Gastroesophageal sphincter (tissue), 4 donors: ENCODE data around the gene FYCO1. TPM values are rescaled to one million over a fixed set of nuclear protein-coding genes. Genes with fewer than 3 reads are reported as not detected.

ENCODE experiments used
- ATAC-seq: fragments of 150-250 bp; one replicate; pipeline ENCODE4 v1.9.1; 2016; ENCODE audit warnings: mild to moderate bottlenecking, moderate library complexity
- H3K27ac ChIP-seq, 4 donors: fragments of 200-600 bp; sonication (generic) in 3 of 4; 1 replicate in 3 of 4; 2 replicates in 1 of 4; pipeline ENCODE4 v1.5.1; 2016 to 2019
- H3K27me3 ChIP-seq: fragments of 200-600 bp; sonication (generic); one replicate; pipeline ENCODE4 v1.5.1; 2019
- H3K36me3 ChIP-seq, 2 donors: fragments of 200-600 bp; sonication (generic); one replicate each; pipeline ENCODE4 v1.5.1; 2019; ENCODE audit warnings: control low read depth in 1 of 2
- H3K4me1 ChIP-seq, 3 donors: fragments of 200-600 bp; sonication (generic); 1 replicate in 2 of 3; 2 replicates in 1 of 3; pipeline ENCODE4 v1.5.1; 2016 to 2019; ENCODE audit warnings: control low read depth in 2 of 3
- H3K4me3 ChIP-seq, 2 donors: fragments of 200-600 bp; sonication (generic); one replicate each; pipeline ENCODE4 v1.5.1; 2019; ENCODE audit warnings: mild to moderate bottlenecking in 1 of 2, moderate library complexity in 1 of 2
- H3K9me3 ChIP-seq, 3 donors: fragments of 200-600 bp; sonication (generic); one replicate each; pipeline ENCODE4 v1.5.1; 2017 to 2019; ENCODE audit warnings: control low read depth in 2 of 3
- EP300 ChIP-seq: sonication (generic); formaldehyde crosslinking; IDR thresholded peaks from one replicate; pipeline ENCODE4 v1.6.1; 2017; ENCODE audit warnings: antibody characterized with exemption, mild to moderate bottlenecking
- POLR2A ChIP-seq, 2 donors: fragments of 450-650 bp; IDR thresholded peaks; one replicate each; pipeline ENCODE4 v1.6.1; 2017; ENCODE audit warnings: antibody characterized with exemption in 2 of 2, mild to moderate bottlenecking in 2 of 2, moderate library complexity in 1 of 2
- POLR2AphosphoS5 ChIP-seq: sonication (generic); formaldehyde crosslinking; IDR thresholded peaks from one replicate; pipeline ENCODE4 v1.6.1; 2017; ENCODE audit warnings: antibody characterized with exemption
- WGBS, 2 donors: methylation state at CpG; one replicate each; pipeline ENCODE4 v1.1.5; 2018; ENCODE audit warnings: low coverage in 1 of 2; 5-methylcytosine and 5-hydroxymethylcytosine counted together
- total RNA-seq, 4 donors: library from RNA; depleted of rRNA; stranded (reverse); fragments of >200 nt; gene quantifications; one replicate each; pipeline ENCODE4 v1.1.0, GENCODE V29; 2016
- TF ChIP-seq, protein P1 (sequence below), 4 experiments: fragments of 200-600 bp in 2 of 4; fragments of 450-650 bp in 2 of 4; sonication (generic) in 1 of 4; IDR thresholded peaks; one replicate each; pipeline ENCODE4 v1.5.1; 2017 to 2019; ENCODE audit warnings: antibody characterized with exemption in 4 of 4, mild to moderate bottlenecking in 2 of 4, moderate library complexity in 2 of 4

FYCO1 gene
- total RNA-seq, 4 donors from 2014 or later, result 66.8 to 144 (median 97.3) TPM

DNA sequence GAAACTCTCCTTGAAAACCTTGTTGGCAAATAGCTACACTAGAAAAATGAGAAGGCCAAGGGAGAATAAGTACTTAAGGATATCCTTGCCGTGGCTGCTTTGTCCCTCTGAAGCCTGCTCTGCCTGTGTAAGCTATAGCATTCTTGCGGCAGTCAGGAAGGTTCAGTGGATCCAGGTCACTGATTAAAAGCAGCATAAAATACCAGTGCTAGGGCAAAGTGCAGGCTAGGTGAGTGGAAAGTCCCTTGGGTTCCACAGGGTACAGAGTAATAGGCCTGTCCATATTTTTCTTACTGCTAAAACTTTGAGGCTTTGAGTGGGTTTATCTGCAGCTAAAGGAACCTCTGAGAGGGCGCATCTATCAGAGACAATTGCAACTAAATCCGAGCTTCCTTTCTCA, 42.1 kb downstream of the FYCO1 start:
- Histone ChIP-seq H3K9me3 (no peaks in the 10 kb centered on the region), H3K27ac (no peak overlapping the region), H3K4me1 (peaks cover 0 to 23% (median 0%) of the 10 kb centered on the region in 3 donors), H3K4me3 (no peak overlapping the region), H3K27me3 (no peaks in the 10 kb centered on the region), H3K36me3 (peaks cover 0 to 100% of the 10 kb centered on the region in 2 donors)
- ATAC-seq, result no peak
- 95 to 96% methylated on average over 4 of the region's 4 CpGs for WGBS, 2 donors
- TF ChIP-seq POLR2A (IDR thresholded peaks at IDR 0.05) (no peak), EP300 (no peak), POLR2AphosphoS5 (no peak)
- TF ChIP-seq, protein P1, sequence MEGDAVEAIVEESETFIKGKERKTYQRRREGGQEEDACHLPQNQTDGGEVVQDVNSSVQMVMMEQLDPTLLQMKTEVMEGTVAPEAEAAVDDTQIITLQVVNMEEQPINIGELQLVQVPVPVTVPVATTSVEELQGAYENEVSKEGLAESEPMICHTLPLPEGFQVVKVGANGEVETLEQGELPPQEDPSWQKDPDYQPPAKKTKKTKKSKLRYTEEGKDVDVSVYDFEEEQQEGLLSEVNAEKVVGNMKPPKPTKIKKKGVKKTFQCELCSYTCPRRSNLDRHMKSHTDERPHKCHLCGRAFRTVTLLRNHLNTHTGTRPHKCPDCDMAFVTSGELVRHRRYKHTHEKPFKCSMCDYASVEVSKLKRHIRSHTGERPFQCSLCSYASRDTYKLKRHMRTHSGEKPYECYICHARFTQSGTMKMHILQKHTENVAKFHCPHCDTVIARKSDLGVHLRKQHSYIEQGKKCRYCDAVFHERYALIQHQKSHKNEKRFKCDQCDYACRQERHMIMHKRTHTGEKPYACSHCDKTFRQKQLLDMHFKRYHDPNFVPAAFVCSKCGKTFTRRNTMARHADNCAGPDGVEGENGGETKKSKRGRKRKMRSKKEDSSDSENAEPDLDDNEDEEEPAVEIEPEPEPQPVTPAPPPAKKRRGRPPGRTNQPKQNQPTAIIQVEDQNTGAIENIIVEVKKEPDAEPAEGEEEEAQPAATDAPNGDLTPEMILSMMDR (IDR thresholded peaks at IDR 0.05), result no peak

DNA sequence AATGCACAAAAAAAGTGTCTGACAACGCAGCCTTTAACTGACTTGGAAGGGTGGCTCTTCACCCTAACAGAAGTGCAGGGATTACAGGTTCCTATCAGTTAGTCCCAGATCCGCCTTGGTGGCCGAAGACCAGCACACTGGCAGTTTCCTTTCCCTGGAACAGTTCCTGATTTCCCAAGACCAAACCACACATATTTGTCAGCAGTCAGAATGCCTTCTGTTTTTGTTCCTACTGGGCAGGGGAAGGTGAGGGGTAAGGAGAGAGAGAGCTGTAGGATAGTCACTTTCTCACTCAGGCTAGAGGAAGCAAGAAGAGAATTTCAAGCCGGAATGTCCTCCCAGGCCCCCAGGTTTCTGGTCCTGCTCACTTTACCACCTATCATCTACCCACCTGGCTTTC, 43.2 kb downstream of the FYCO1 start:
- Histone ChIP-seq H3K27ac (no peak overlapping the region), H3K9me3 (no peaks in the 10 kb centered on the region), H3K4me1 (peaks cover 0 to 31% (median 0%) of the 10 kb centered on the region in 3 donors), H3K36me3 (peaks cover 0 to 100% of the 10 kb centered on the region in 2 donors), H3K4me3 (no peak overlapping the region), H3K27me3 (no peaks in the 10 kb centered on the region)
- WGBS, 2 donors, result 70 to 73% methylated on average over 2 to 4 of the region's 4 CpGs
- ATAC-seq, result no peak
- no peak for TF ChIP-seq POLR2A (IDR thresholded peaks at IDR 0.05)
- no peak for TF ChIP-seq POLR2AphosphoS5
- TF ChIP-seq, protein P1 (IDR thresholded peaks at IDR 0.05), result no peak
- no peak for TF ChIP-seq EP300

DNA sequence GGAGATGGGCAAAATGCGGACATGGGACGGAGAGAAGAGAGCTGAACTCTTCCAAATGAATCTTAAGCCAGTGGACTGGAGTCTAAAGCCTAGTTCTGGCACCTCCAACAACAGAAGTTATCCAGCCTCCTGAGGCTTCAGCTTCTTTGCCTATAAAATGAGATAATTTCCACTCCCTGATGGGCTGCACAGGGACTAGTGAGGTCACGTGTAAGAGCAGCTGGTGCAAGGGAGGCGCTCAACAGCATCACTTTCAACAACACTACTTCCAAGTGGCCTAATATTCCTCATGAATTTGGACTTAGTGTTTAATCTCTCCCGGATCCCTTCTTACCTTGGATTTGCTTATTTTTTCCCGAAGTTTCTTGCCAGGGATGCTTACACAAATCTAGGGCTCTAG, 43.7 kb downstream of the FYCO1 start:
- TF ChIP-seq POLR2A (IDR thresholded peaks at IDR 0.05) (no peak), EP300 (no peak), POLR2AphosphoS5 (no peak)
- TF ChIP-seq, protein P1 (IDR thresholded peaks at IDR 0.05), result no peak
- Histone ChIP-seq H3K27ac (peak overlapping the region in 1 of 4 donors; percentile 24), H3K4me3 (no peak overlapping the region), H3K36me3 (peaks cover 0 to 100% of the 10 kb centered on the region in 2 donors), H3K4me1 (peaks cover 0 to 31% (median 0%) of the 10 kb centered on the region in 3 donors), H3K27me3 (no peaks in the 10 kb centered on the region), H3K9me3 (no peaks in the 10 kb centered on the region)
- WGBS, 2 donors, result 75 to 88% methylated on average over 6 of the region's 6 CpGs
- ATAC-seq, result no peak

DNA sequence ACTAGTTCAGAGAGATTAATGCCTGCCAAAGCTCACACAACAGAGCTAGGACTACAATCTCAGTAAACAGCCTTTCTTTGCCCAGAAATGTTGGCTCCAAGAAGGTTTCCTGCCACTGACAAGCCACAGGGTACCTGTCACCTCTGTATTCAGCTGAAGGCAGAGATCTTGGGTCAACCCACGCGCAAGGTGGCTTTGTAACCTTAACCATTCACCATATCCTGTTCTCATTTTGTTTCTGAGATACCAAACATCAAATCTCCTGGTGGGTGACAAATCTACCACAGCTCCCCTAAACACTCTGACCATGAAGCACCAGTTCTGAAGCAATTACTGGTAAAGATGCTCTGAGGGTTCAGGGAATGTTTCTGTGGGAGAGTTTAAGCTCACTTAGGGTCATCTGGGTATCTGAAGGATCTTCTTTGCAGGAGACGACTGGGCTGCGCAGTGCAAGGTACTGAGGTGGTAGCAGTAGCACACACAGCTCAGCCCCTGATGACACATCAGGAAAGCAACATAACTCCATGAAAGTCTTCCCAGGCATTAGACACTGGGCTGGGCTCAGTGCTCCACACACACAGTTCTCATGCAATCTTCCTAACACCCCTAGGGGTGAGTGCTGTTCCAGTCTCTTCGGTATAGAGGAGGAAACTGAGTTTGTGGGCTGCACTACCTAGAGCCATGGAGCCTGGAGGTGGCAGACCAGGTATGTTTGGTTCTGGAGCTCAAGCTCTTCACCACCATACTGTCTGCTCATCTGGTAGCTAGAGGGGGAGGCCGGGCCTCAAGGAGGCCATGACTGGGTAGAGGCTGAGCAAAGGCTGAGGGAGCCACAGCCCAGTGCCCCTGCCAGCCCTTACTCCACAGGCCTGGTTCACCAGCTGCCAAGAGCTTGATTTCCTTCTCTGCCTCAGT, 44.7 kb downstream of the FYCO1 start:
- Histone ChIP-seq H3K36me3 (peaks cover 0 to 100% of the 10 kb centered on the region in 2 donors), H3K27ac (peak overlapping the region in 1 of 4 donors; percentile 69), H3K4me1 (peaks cover 0 to 31% (median 0%) of the 10 kb centered on the region in 3 donors), H3K27me3 (no peaks in the 10 kb centered on the region), H3K4me3 (no peak overlapping the region), H3K9me3 (no peaks in the 10 kb centered on the region)
- TF ChIP-seq EP300 (no peak), POLR2A (IDR thresholded peaks at IDR 0.05) (no peak), POLR2AphosphoS5 (no peak)
- TF ChIP-seq, protein P1 (IDR thresholded peaks at IDR 0.05), result no peak
- no peak for ATAC-seq
- 100% methylated on average over 2 to 3 of the region's 6 CpGs for WGBS, 2 donors

DNA sequence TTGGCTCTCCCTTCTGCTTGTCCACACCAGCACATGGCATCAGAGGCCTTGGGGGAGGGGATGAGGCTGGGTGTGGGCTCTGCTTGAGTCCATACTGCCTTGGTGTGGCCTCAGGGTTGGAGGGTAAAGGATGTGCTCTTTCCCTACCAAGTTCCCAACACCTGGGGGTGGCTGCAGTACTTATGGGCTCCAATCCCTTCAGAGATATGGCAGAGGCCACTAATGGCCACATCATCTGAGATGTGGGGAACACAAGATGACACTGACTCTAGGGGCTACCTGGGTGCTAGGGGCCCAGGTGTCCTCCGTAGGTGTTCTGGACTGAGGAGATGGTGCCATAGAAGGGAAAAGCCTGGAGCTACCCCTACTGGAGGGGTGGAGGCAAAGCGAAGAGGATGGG, 45.5 kb downstream of the FYCO1 start:
- no peaks in the 10 kb centered on the region for H3K9me3 ChIP-seq
- no peaks in the 10 kb centered on the region for H3K27me3 ChIP-seq
- H3K4me3 ChIP-seq, result no peak overlapping the region
- TF ChIP-seq, protein P1 (IDR thresholded peaks at IDR 0.05), result no peak
- no peak for TF ChIP-seq POLR2AphosphoS5
- no peak for ATAC-seq
- H3K4me1 ChIP-seq, result peaks cover 0 to 31% (median 0%) of the 10 kb centered on the region in 3 donors
- 100% methylated on average over 2 of the region's 2 CpGs; no CpG with 5 or more reads in 1 of the 2 donors for WGBS, 2 donors
- H3K36me3 ChIP-seq, result peaks cover 0 to 100% of the 10 kb centered on the region in 2 donors
- H3K27ac ChIP-seq, result peak overlapping the region in 1 of 4 donors; percentile 69
